Activated naive CD4-positive, alpha-beta T cell treated with anti-CD3 and anti-CD28 coated beads, Interleukin-2, amount 10 ng/mL, durations not matched to agents 5 hours and 36 hours (primary cell): ENCODE results near the gene IGSF23. TPM values are rescaled to one million over a fixed set of nuclear protein-coding genes. Genes with fewer than 3 reads are reported as not detected.

ENCODE experiments used
- microRNA-seq: library from miRNA; unstranded; fragments of <30 nt; microRNA quantifications from one replicate; pipeline ENCODE4 v1.2.0, GENCODE V29; 2022; ENCODE audit warnings: borderline microRNAs expressed, borderline replicate concordance
- total RNA-seq, 2 experiments: library from RNA; stranded (reverse); gene quantifications; one replicate each; pipeline ENCODE4 v1.2.3, GENCODE V29; 2021

IGSF23 gene, protein sequence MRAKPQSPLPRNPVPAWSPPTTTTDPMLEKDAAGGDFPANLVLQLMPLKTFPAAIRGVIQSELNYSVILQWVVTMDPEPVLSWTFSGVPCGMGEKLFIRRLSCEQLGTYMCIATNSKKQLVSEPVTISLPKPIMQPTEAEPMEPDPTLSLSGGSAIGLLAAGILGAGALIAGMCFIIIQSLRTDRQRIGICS
- not detected for total RNA-seq

DNA sequence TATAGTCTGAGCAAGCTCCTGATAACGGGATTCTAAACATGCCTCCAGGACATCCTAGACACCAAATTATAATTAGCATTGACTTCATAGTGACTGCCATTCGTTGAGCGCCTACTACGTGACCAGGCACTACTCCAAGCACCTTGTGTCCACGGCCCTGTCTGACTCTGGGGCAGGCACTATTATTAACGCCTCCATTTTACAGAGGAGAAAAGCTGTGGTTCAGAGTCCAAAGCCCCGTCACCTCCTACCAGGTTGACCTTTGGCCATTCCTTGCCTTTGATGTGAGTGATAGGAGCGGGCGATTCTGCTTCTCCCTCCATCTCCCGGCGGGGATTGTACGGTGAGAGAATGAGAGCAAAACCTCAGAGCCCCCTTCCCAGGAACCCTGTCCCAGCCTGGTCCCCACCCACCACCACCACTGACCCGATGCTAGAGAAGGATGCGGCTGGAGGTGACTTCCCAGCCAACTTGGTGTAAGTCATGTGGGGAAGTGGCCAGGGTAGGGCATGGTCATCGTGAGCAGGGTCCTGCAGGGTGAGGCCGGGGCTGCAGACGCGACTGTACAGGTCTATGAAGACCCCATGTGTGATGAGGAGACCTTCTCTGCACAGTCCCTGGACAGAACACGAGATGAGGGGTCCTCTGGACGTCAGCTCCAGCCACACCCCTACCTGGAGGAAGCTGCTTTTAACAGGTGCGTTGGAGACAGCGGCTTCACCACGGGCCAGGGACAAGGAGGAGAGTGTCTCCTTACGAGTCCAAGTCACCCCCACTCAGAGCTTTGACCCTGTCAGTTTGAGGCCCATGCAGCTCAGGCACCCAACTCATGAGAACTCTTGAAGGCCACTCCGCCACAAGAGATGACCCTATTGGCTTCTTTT, at the start of gene IGSF23:
IGSF23 (plus strand) TSS at position 269 of the 884 bp plus-strand sequence; CDS start at position 352, 83 bp downstream.

DNA sequence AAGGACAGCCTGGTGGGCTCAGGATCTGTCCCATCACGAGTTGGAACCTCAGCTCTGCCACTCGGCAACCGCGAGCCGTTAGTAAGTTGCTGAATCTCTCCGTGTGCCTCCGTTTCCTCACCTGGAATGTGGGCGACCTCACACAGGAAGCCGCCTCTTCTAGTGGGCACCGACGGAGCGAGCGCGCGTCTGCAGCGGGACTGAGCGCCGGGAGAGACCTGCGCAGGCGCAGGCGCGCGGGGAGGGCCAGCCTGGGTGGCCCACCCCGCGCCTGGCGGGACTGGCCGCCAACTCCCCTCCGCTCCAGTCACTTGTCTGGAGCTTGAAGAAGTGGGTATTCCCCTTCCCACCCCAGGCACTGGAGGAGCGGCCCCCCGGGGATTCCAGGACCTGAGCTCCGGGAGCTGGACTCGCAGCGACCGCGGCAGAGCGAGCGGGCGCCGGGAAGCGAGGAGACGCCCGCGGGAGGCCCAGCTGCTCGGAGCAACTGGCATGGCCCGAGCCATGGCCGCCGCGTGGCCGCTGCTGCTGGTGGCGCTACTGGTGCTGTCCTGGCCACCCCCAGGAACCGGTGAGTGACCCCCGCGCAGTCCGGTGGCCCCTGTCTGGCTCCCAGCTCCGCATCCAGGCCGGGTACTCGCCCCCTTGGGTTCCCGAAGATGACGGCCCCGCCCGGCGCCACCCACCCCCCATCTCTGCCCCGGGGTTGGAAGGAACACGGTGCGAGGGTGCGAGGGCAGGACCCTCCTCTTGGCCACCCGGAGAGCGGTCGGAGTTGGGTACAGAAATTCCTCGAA, 30.4 kb downstream of the IGSF23 start, which contains the start of gene PVR:
PVR (plus strand) TSS at position 306 of the 797 bp plus-strand sequence; CDS start at position 493, 187 bp downstream.

DNA sequence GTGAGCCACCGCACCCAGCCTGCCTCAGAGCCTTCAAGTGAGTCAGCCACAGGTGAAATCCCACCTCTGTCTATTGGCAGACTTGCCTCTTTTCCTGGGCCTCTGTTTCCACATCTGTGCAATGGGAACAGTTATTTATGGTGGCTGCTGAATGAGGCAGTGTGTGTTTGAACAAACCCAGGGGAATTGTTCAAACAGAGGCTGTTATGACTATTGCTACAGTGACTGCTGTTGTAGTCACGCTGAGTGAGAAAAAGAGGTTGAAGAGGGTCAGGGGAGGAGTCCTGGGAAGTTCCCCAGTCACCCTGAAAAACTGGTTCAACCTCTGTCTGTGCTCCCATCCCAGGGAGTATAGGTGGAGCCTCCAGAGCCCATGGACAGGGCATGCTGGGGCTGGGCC, 58.0 kb downstream of the IGSF23 start, which contains the start of gene CEACAM19:
CEACAM19 (plus strand) TSS at position 83 of the 400 bp plus-strand sequence. CDS start 450 bp downstream, outside the sequence.

Small RNAs within 50 kb of the gene (microRNA-seq; reads per million reads assigned to microRNA genes)
- not detected for gene MIR4531

Other genes with a start within 250 kb of the IGSF23 start
- gene ZNF285, start 212.0 kb upstream of the IGSF23 start, total RNA-seq: 1 to 10 TPM; 1.2 to 1.9 TPM
- gene ZNF229, start 165.1 kb upstream of the IGSF23 start, total RNA-seq: under 1 TPM; 0.66 to 0.67 TPM
- gene ZNF180, start 113.0 kb upstream of the IGSF23 start, total RNA-seq: 10 to 100 TPM; 10.7 to 12.9 TPM
- gene CEACAM20, start 83.9 kb upstream of the IGSF23 start, total RNA-seq: not detected
- gene PVR, start 30.3 kb downstream of the IGSF23 start, total RNA-seq: 1 to 10 TPM; 2.9 TPM
- gene CEACAM19, start 57.9 kb downstream of the IGSF23 start, total RNA-seq: under 1 TPM; 0.34 to 0.48 TPM
- gene CEACAM16, start 85.6 kb downstream of the IGSF23 start, total RNA-seq: not detected
- 10 to 100 TPM; 34.2 to 34.9 TPM for gene BCL3, start 135.1 kb downstream of the IGSF23 start, total RNA-seq
- gene CBLC, start 164.3 kb downstream of the IGSF23 start, total RNA-seq: not detected
- gene BCAM, start 195.5 kb downstream of the IGSF23 start, total RNA-seq: not detected
- under 1 TPM in 1 of 2 experiments, not detected in 1; 0.34 TPM for gene NECTIN2, start 232.7 kb downstream of the IGSF23 start, total RNA-seq